ENCODE data around the gene MYO19.

- TF ChIP-seq, protein P1, sequence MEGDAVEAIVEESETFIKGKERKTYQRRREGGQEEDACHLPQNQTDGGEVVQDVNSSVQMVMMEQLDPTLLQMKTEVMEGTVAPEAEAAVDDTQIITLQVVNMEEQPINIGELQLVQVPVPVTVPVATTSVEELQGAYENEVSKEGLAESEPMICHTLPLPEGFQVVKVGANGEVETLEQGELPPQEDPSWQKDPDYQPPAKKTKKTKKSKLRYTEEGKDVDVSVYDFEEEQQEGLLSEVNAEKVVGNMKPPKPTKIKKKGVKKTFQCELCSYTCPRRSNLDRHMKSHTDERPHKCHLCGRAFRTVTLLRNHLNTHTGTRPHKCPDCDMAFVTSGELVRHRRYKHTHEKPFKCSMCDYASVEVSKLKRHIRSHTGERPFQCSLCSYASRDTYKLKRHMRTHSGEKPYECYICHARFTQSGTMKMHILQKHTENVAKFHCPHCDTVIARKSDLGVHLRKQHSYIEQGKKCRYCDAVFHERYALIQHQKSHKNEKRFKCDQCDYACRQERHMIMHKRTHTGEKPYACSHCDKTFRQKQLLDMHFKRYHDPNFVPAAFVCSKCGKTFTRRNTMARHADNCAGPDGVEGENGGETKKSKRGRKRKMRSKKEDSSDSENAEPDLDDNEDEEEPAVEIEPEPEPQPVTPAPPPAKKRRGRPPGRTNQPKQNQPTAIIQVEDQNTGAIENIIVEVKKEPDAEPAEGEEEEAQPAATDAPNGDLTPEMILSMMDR (IDR thresholded peaks at IDR 0.05) = no peak
- no peak for TF ChIP-seq POLR2A (IDR thresholded peaks at IDR 0.05)
- no peak for TF ChIP-seq POLR2AphosphoS5 (IDR thresholded peaks at IDR 0.05)
Measured at GRCh38 chr17:36460265-36460937, 74.3 kb downstream of the MYO19 start.

Measured in stomach (tissue), 4 donors.